Measurements from ENCODE around the gene SLC25A42. TPM values are rescaled to one million over a fixed set of nuclear protein-coding genes. Genes with fewer than 3 reads are reported as not detected.

The SLC25A42 gene
- total RNA-seq, 1 experiment from 2014 or later, result 3.5 TPM

DNA sequence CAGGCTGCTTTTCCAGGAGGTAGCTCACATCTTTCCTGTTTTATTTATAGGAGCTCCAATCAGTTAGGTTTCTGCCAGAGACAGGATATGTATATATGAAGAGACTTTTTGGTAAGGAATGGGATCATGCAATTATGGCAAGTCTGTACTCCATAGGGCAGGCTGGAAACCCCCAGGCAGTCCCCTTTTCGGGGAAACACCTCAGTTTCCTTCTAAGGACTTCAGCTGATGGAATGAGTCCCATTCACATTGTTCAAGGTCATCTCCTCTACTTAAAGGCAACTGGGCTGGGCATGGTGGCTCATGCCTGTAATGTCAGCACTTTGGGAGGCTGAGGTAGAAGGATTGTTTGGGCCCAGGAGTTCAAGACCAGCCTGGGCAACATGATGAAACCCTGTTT is 10.9 kb upstream of the SLC25A42 start:
- H3K36me3 ChIP-seq (ENCODE audit: insufficient read depth, low read length, poor library complexity, severe bottlenecking), result peaks cover 41% of the 10 kb centered on the region
- CTCF ChIA-PET, result no interaction called here

DNA sequence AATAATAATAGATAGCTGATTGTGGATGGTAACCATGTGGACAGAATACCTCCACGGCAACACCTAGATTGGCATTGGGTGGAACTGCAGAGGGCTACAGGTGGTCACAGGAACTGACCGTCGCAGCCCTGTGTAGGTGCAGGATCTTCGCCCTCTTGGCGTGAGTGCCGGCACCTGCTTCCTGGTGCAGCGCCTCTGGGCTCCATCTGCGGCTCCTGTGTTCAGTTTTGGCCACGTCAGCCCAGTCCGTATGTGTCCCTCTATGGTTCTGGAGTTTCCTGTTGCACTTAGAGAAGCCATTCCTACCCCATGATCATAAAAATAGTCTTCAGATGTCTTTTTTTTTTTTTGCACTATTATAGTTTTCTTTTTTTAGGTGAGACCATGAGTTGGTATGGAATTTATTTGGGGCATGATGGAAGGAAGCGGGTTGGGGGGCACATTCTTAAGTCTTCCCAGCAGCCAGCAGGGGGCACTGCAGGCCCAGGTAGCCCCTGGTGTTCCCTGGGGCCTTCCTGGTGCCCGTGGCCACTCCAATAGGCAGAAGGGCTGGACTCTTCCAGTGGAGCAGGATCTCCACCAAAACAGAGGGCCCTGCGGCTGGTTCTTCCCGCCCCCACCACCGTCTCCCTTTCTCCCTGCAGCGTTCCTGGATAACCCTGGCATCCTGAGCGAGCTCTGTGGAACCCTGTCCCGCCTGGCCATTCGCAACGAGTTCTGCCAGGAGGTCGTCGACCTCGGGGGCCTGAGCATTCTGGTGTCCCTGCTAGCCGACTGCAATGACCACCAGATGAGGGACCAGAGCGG is 10.1 kb upstream of the SLC25A42 start:
- DNase-seq (ENCODE audit: low spot score), result peak; percentile 67
- peaks cover 45% of the 10 kb centered on the region for H3K36me3 ChIP-seq (ENCODE audit: insufficient read depth, low read length, poor library complexity, severe bottlenecking)
- no peak overlapping the region for H3K4me3 ChIP-seq (ENCODE audit: low read depth, low read length, poor library complexity, severe bottlenecking)
- no peaks in the 10 kb centered on the region for H3K9me3 ChIP-seq (ENCODE audit: low read depth, low read length, poor library complexity, severe bottlenecking)
- POLR2A ChIA-PET (ENCODE audit: low non-redundant PET), result no interaction called here
- no peaks in the 10 kb centered on the region for H3K4me1 ChIP-seq (ENCODE audit: insufficient read depth, low read length, poor library complexity, severe bottlenecking)
- intact Hi-C loops (cut with micrococcal nuclease; ENCODE audit: unreplicated experiment), result loop anchor here (1.0 to 5.0 kb wide), 2 partner anchors 59 to 86 kb away; no protein-coding TSS in a partner anchor
- CTCF ChIA-PET, result no interaction called here
- no peaks in the 10 kb centered on the region for H3K27me3 ChIP-seq (replicated peaks; ENCODE audit: insufficient read depth, low read depth, low read length, poor library complexity)
- H3K27ac ChIP-seq (ENCODE audit: low read depth, low read length, poor library complexity, severe bottlenecking), result no peak overlapping the region
- no TSS peak for BruUV-seq (replicated peaks)
- TF ChIP-seq, protein P1, sequence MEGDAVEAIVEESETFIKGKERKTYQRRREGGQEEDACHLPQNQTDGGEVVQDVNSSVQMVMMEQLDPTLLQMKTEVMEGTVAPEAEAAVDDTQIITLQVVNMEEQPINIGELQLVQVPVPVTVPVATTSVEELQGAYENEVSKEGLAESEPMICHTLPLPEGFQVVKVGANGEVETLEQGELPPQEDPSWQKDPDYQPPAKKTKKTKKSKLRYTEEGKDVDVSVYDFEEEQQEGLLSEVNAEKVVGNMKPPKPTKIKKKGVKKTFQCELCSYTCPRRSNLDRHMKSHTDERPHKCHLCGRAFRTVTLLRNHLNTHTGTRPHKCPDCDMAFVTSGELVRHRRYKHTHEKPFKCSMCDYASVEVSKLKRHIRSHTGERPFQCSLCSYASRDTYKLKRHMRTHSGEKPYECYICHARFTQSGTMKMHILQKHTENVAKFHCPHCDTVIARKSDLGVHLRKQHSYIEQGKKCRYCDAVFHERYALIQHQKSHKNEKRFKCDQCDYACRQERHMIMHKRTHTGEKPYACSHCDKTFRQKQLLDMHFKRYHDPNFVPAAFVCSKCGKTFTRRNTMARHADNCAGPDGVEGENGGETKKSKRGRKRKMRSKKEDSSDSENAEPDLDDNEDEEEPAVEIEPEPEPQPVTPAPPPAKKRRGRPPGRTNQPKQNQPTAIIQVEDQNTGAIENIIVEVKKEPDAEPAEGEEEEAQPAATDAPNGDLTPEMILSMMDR (conservative IDR thresholded peaks at IDR 0.05; ENCODE audit: low read depth, low read length), result peak; percentile 81
- TF ChIP-seq EZH2 (IDR thresholded peaks at IDR 0.05; ENCODE audit: borderline replicate concordance, low read depth, low read length, poor library complexity, severe bottlenecking), result no peak

More for the DNA sequence above, 10.9 kb upstream of the SLC25A42 start:
- BruUV-seq (replicated peaks), result no TSS peak
- POLR2A ChIA-PET (ENCODE audit: low non-redundant PET), result no interaction called here
- no peaks in the 10 kb centered on the region for H3K9me3 ChIP-seq (ENCODE audit: low read depth, low read length, poor library complexity, severe bottlenecking)
- no peaks in the 10 kb centered on the region for H3K27me3 ChIP-seq (replicated peaks; ENCODE audit: insufficient read depth, low read depth, low read length, poor library complexity)
- intact Hi-C loops (cut with micrococcal nuclease; ENCODE audit: unreplicated experiment), result loop anchor here (1.0 to 5.0 kb wide), 2 partner anchors 59 to 86 kb away; no protein-coding TSS in a partner anchor
- H3K4me3 ChIP-seq (ENCODE audit: low read depth, low read length, poor library complexity, severe bottlenecking), result no peak overlapping the region
- no peak overlapping the region for H3K27ac ChIP-seq (ENCODE audit: low read depth, low read length, poor library complexity, severe bottlenecking)
- TF ChIP-seq, protein P1 (conservative IDR thresholded peaks at IDR 0.05; ENCODE audit: low read depth, low read length), result no peak
- no peak for TF ChIP-seq EZH2 (IDR thresholded peaks at IDR 0.05; ENCODE audit: borderline replicate concordance, low read depth, low read length, poor library complexity, severe bottlenecking)
- no peak for DNase-seq (ENCODE audit: low spot score)
- no peaks in the 10 kb centered on the region for H3K4me1 ChIP-seq (ENCODE audit: insufficient read depth, low read length, poor library complexity, severe bottlenecking)

DNA sequence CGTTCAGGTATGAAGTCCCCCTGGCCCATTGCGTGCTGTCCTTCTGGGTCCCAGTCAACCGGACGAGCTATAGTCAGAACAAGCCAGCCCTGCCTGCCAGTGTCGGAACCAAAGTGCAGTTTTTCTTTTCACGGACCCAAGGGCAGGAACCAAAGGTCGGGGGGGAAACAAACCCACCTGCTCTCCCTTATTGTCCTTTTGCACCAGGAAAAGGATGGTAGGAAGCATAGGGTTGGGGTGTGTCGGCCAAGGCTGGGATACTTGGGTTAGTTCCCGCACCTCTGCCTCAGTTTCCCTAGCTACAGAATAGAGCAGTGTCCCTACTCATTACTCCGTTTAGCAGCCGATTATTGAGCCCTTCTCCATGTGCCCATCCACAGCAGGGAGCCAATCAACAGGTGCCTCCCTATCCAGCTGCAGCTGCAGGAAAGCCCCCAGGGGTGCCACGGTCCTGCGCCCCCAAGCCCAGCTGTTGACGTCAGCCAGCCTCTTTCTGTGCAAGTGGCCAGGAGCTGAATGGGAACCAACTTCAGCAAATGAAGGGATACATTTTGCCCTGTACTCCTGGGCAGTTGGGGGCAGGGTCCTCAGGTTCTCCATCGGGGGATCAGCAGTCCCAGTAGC is 9.4 kb upstream of the SLC25A42 start:
- Histone ChIP-seq H3K27ac (ENCODE audit: low read depth, low read length, poor library complexity, severe bottlenecking) (no peak overlapping the region), H3K9me3 (ENCODE audit: low read depth, low read length, poor library complexity, severe bottlenecking) (no peaks in the 10 kb centered on the region), H3K27me3 (replicated peaks; ENCODE audit: insufficient read depth, low read depth, low read length, poor library complexity) (no peaks in the 10 kb centered on the region), H3K4me3 (ENCODE audit: low read depth, low read length, poor library complexity, severe bottlenecking) (no peak overlapping the region), H3K4me1 (ENCODE audit: insufficient read depth, low read length, poor library complexity, severe bottlenecking) (no peaks in the 10 kb centered on the region), H3K36me3 (ENCODE audit: insufficient read depth, low read length, poor library complexity, severe bottlenecking) (peaks cover 45% of the 10 kb centered on the region)
- intact Hi-C loops (cut with micrococcal nuclease; ENCODE audit: unreplicated experiment), result loop anchor here (5.0 kb wide), 1 partner anchor 58 kb away; no protein-coding TSS in a partner anchor
- POLR2A ChIA-PET (ENCODE audit: low non-redundant PET), result no interaction called here
- DNase-seq (ENCODE audit: low spot score), result no peak
- BruUV-seq (replicated peaks), result no TSS peak
- TF ChIP-seq, protein P1 (conservative IDR thresholded peaks at IDR 0.05; ENCODE audit: low read depth, low read length), result no peak
- TF ChIP-seq EZH2 (IDR thresholded peaks at IDR 0.05; ENCODE audit: borderline replicate concordance, low read depth, low read length, poor library complexity, severe bottlenecking), result no peak
- CTCF ChIA-PET, result no interaction called here

Data from A673 (cell line).